H1 (cell line): ENCODE results near the gene NCAPD3. TPM values are rescaled to one million over a fixed set of nuclear protein-coding genes. Genes with fewer than 3 reads are reported as not detected.

Source experiments
- CTCF ChIA-PET: fragments of 300-600 bp; sonication (Branson Sonifier 250); formaldehyde crosslinking; loops from one replicate; lab custom pipeline; 2021; ENCODE audit not compliant: partially characterized antibody; lab: Charles Lee
- POLR2A ChIA-PET: fragments of 300-600 bp; sonication (Branson Sonifier 250); formaldehyde crosslinking; loops from one replicate; lab custom pipeline; 2021; ENCODE audit warnings: inconsistent platforms; ENCODE audit not compliant: partially characterized antibody; lab: Charles Lee
- DNase-seq, 2 experiments: peaks; one replicate each; pipeline versions ENCODE4 v3.0.0 to v3.0.0-alpha.2; 2010 to 2022; ENCODE audit warnings: low spot score in 2 of 2, low read depth in 1 of 2, mixed read lengths in 1 of 2
- FAIRE-seq: peaks from 2 replicates; lab custom pipeline; 2011; peaks lifted over from hg19 to GRCh38; lab: Jason Lieb, UNC
- H2AFZ ChIP-seq: 2 replicates; pipeline ENCODE4 v1.8.1; 2012; ENCODE audit warnings: low read length, inconsistent platforms
- H2AK5ac ChIP-seq: 2 replicates; pipeline ENCODE4 v1.6.1; 2013; ENCODE audit warnings: low read depth, low read length
- H2BK120ac ChIP-seq: replicated peaks from 2 replicates; pipeline ENCODE3; 2013; ENCODE audit warnings: low read depth, low read length, inconsistent platforms
- H2BK12ac ChIP-seq: 2 replicates; pipeline ENCODE4 v1.6.1; 2013; ENCODE audit warnings: low read depth, low read length
- H2BK15ac ChIP-seq: 2 replicates; pipeline ENCODE4 v1.6.1; 2013; ENCODE audit warnings: low read length
- H2BK20ac ChIP-seq: 2 replicates; pipeline ENCODE4 v1.6.1; 2013; ENCODE audit warnings: low read length
- H2BK5ac ChIP-seq: 2 replicates; pipeline ENCODE4 v1.6.1; 2013; ENCODE audit warnings: low read depth, low read length
- H3K14ac ChIP-seq: 2 replicates; pipeline ENCODE4 v1.6.1; 2013; ENCODE audit warnings: inconsistent platforms; ENCODE audit not compliant: insufficient read length
- H3K18ac ChIP-seq: 2 replicates; pipeline ENCODE4 v1.6.1; 2013; ENCODE audit warnings: low read length; ENCODE audit errors: extremely low read depth
- H3K23ac ChIP-seq: 2 replicates; pipeline ENCODE4 v1.6.1; 2013; ENCODE audit warnings: inconsistent platforms; ENCODE audit not compliant: insufficient read length
- H3K23me2 ChIP-seq: 2 replicates; pipeline ENCODE4 v1.6.1; 2013; ENCODE audit warnings: low read depth, low read length
- H3K27ac ChIP-seq: 2 replicates; pipeline ENCODE4 v1.6.1; 2011; ENCODE audit warnings: low read depth, low read length, inconsistent platforms
- H3K27me3 ChIP-seq, 4 experiments: replicated peaks in 1 of 4; 1 replicate in 1 of 4; 2 replicates in 3 of 4; pipeline versions ENCODE4 v1.6.1 to v1.8.1; 2011 to 2013; ENCODE audit warnings: low read length in 3 of 4, mild to moderate bottlenecking in 3 of 4, inconsistent platforms in 2 of 4, mixed read lengths in 2 of 4, moderate library complexity in 1 of 4; ENCODE audit not compliant: control insufficient read depth in 3 of 4, insufficient read depth in 3 of 4; ENCODE audit errors: extremely low read depth in 1 of 4
- H3K36me3 ChIP-seq, 4 experiments: 2 replicates each; pipeline versions ENCODE4 v1.6.1 to v1.8.1; 2011 to 2013; ENCODE audit warnings: mild to moderate bottlenecking in 4 of 4, low read length in 3 of 4, moderate library complexity in 2 of 4, control low read depth in 1 of 4, inconsistent platforms in 1 of 4; ENCODE audit not compliant: insufficient read depth in 4 of 4, control insufficient read depth in 2 of 4
- H3K4ac ChIP-seq: replicated peaks from 2 replicates; pipeline ENCODE3; 2013; ENCODE audit warnings: low read length, low read depth, mixed read lengths, inconsistent platforms; ENCODE audit not compliant: insufficient read length
- H3K4me1 ChIP-seq, 4 experiments: replicated peaks in 1 of 4; 1 replicate in 1 of 4; 2 replicates in 3 of 4; pipeline versions ENCODE4 v1.6.1 to v1.8.1; 2011 to 2013; ENCODE audit warnings: low read length in 3 of 4, inconsistent platforms in 2 of 4, mixed read lengths in 1 of 4; ENCODE audit not compliant: insufficient read depth in 4 of 4, control insufficient read depth in 3 of 4
- H3K4me2 ChIP-seq, 2 experiments: 2 replicates each; pipeline versions ENCODE4 v1.6.1 to v1.8.1; 2011 to 2013; ENCODE audit warnings: low read depth in 2 of 2, low read length in 2 of 2, control low read depth in 1 of 2, inconsistent platforms in 1 of 2, mild to moderate bottlenecking in 1 of 2; ENCODE audit not compliant: insufficient read depth in 1 of 2
- H3K4me3 ChIP-seq, 4 experiments: fragments of 200-600, 300-600 bp in 1 of 4; sonication (generic), shearing (Covaris generic), sonication (Bioruptor Twin) in 1 of 4; 2 replicates each; pipeline versions ENCODE4 v1.5.1 to v1.8.1; 2011 to 2016; ENCODE audit warnings: low read length in 4 of 4, low read depth in 3 of 4, control low read depth in 2 of 4, inconsistent platforms in 2 of 4, mild to moderate bottlenecking in 2 of 4, mixed read lengths in 1 of 4, moderate library complexity in 1 of 4; ENCODE audit not compliant: insufficient read depth in 2 of 4; ENCODE audit errors: extremely low read depth in 1 of 4
- H3K56ac ChIP-seq: replicated peaks from 2 replicates; pipeline ENCODE3; 2013; ENCODE audit warnings: low read depth, mild to moderate bottlenecking, mixed read lengths, low read length, inconsistent platforms; ENCODE audit not compliant: insufficient read length
- H3K79me1 ChIP-seq: 2 replicates; pipeline ENCODE4 v1.6.1; 2013; ENCODE audit warnings: low read depth, low read length, control low read depth
- H3K79me2 ChIP-seq, 2 experiments: 2 replicates each; pipeline versions ENCODE4 v1.6.1 to v1.8.1; 2012 to 2013; ENCODE audit warnings: low read length in 2 of 2, mild to moderate bottlenecking in 2 of 2, inconsistent platforms in 1 of 2; ENCODE audit not compliant: insufficient read depth in 2 of 2, control insufficient read depth in 1 of 2
- H3K9ac ChIP-seq, 4 experiments: replicated peaks in 1 of 4; 1 replicate in 1 of 4; 2 replicates in 3 of 4; pipeline versions ENCODE4 v1.6.1 to v1.8.1; 2011 to 2013; ENCODE audit warnings: low read depth in 3 of 4, low read length in 3 of 4, control low read depth in 2 of 4, mild to moderate bottlenecking in 2 of 4, moderate library complexity in 2 of 4, inconsistent platforms in 1 of 4; ENCODE audit errors: extremely low read depth in 1 of 4
- H3K9me3 ChIP-seq, 2 experiments: 2 replicates each; pipeline versions ENCODE4 v1.6.1 to v1.8.1; 2012 to 2013; ENCODE audit warnings: mild to moderate bottlenecking in 2 of 2, moderate library complexity in 2 of 2, control low read depth in 1 of 2, inconsistent platforms in 1 of 2, low read depth in 1 of 2, low read length in 1 of 2, mixed read lengths in 1 of 2; ENCODE audit not compliant: insufficient read depth in 2 of 2
- H4K20me1 ChIP-seq, 2 experiments: replicated peaks in 1 of 2; 2 replicates each; pipeline versions ENCODE3 to v1.8.1; 2011 to 2013; ENCODE audit warnings: inconsistent platforms in 2 of 2, low read length in 2 of 2, mild to moderate bottlenecking in 1 of 2; ENCODE audit not compliant: insufficient read depth in 2 of 2, control insufficient read depth in 1 of 2
- H4K5ac ChIP-seq: 2 replicates; pipeline ENCODE4 v1.6.1; 2013; ENCODE audit warnings: low read length, low read depth, mixed read lengths, inconsistent platforms; ENCODE audit not compliant: insufficient read length
- H4K8ac ChIP-seq: 2 replicates; pipeline ENCODE4 v1.8.0; 2013; ENCODE audit warnings: mild to moderate bottlenecking, moderate library complexity, low read length, inconsistent platforms; ENCODE audit not compliant: insufficient read depth; ENCODE audit errors: extremely low read depth
- H4K91ac ChIP-seq: replicated peaks from 2 replicates; pipeline ENCODE3; 2013; ENCODE audit warnings: low read length, mixed read lengths, inconsistent platforms; ENCODE audit not compliant: insufficient read length
- BCL11A ChIP-seq, 2 experiments: IDR thresholded peaks; one replicate each; pipeline ENCODE4 v1.6.1; 2011; ENCODE audit warnings: low read depth in 2 of 2, low read length in 2 of 2, mild to moderate bottlenecking in 2 of 2
- CHD2 ChIP-seq: IDR thresholded peaks from 2 replicates; pipeline ENCODE4 v1.6.1; 2012; ENCODE audit warnings: low read length, improper control_type of control experiment
- GABPA ChIP-seq: IDR thresholded peaks from 2 replicates; pipeline ENCODE4 v1.6.1; 2011; ENCODE audit warnings: mild to moderate bottlenecking, low read length, moderate library complexity, borderline replicate concordance; ENCODE audit not compliant: insufficient read depth
- JUND ChIP-seq: IDR thresholded peaks from 2 replicates; pipeline ENCODE4 v1.6.1; 2011; ENCODE audit warnings: mild to moderate bottlenecking, improper control_type of control experiment, low read length
- KDM4A ChIP-seq: IDR thresholded peaks from one replicate; pipeline ENCODE4 v1.7.1; 2012; ENCODE audit warnings: low read depth, mild to moderate bottlenecking, moderate library complexity, low read length, inconsistent platforms; ENCODE audit not compliant: severe bottlenecking
- KDM5A ChIP-seq: fragments of 200-600 bp; IDR thresholded peaks from 2 replicates; pipeline ENCODE4 v1.7.1; 2012; ENCODE audit warnings: mild to moderate bottlenecking, low read length, inconsistent platforms, mixed read lengths
- NRF1 ChIP-seq: IDR thresholded peaks from 2 replicates; pipeline ENCODE4 v1.6.1; 2011; ENCODE audit warnings: mild to moderate bottlenecking, low read depth, low read length, improper control_type of control experiment
- PHF8 ChIP-seq: fragments of 200-600 bp; sonication (generic); conservative IDR thresholded peaks from 2 replicates; pipeline ENCODE4 v1.7.1; 2012; ENCODE audit warnings: low read depth, mild to moderate bottlenecking, inconsistent platforms, low read length, moderate library complexity
- POLR2AphosphoS5 ChIP-seq: IDR thresholded peaks from 2 replicates; pipeline ENCODE4 v1.6.1; 2011; ENCODE audit warnings: low read depth, low read length
- TBP ChIP-seq: IDR thresholded peaks from 2 replicates; pipeline ENCODE4 v1.6.1; 2011; ENCODE audit warnings: low read depth, low read length, improper control_type of control experiment
- WGBS, 2 experiments: shearing (Covaris generic) in 1 of 2; methylation state at CpG; one replicate each; pipeline versions ENCODE4 v1.1.6 to v1.1.7; 2013 to 2015; ENCODE audit warnings: low lambda C conversion rate in 2 of 2, mixed read lengths in 2 of 2, inconsistent platforms in 1 of 2, low coverage in 1 of 2, missing lambda C conversion rate in 1 of 2; ENCODE audit not compliant: insufficient replicate concordance in 2 of 2, insufficient coverage in 1 of 2, insufficient read length in 1 of 2; ENCODE audit errors: extremely low coverage in 1 of 2, missing lambda C conversion rate in 1 of 2; 5-methylcytosine and 5-hydroxymethylcytosine counted together
- polyA plus RNA-seq, 7 experiments: library from polyadenylated mRNA; depleted of rRNA in 3 of 7; stranded (reverse) in 5 of 7; unstranded in 2 of 7; fragments of >200 nt in 5 of 7; fragments of 200-250 nt in 2 of 7; gene quantifications; 1 replicate in 5 of 7; 2 replicates in 1 of 7; 4 replicates in 1 of 7; pipeline versions ENCODE4 v1.2.1 to v1.2.3, GENCODE V29; 2011 to 2013; ENCODE audit warnings: missing spikeins in 2 of 7, mixed read lengths in 2 of 7
- total RNA-seq: library from RNA; stranded (reverse); fragmentation: NEBNext Ultra II Directional; extraction: Animal tissue kit (Norgen Biotek cat#: 25700); gene quantifications from 2 replicates; pipeline ENCODE4 v1.2.1, GENCODE V29; 2021

The NCAPD3 gene
- total and polyA plus RNA-seq, 2 of the 8 experiments (the other 6 are each of a cell fraction or from before 2014, with no cell fraction given) = 26.5 to 55.2 TPM

DNA sequence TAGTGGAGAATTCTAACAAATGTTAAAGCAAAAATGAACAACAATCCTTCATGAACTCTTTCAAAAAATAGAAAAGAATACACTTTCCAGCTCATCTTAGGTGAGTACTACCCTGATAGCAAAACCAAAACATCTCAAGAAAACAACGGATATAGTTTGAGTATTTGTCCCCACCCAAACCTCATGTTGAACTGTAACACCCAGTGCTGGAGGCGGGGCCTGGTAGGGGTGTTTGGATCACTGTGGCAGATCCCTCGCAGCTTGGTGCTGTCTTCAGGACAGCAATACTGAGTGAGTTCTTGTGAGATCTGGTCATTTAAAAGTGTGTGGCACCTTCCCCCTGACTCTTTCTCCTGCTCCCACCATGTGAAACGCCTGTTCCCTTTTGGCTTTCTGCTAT, 27.0 kb downstream of the NCAPD3 start:
- Histone ChIP-seq H4K20me1 (no peaks in the 10 kb centered on the region), H3K9me3 (no peaks in the 10 kb centered on the region), H3K4ac (no peak overlapping the region), H3K27me3 (no peaks in the 10 kb centered on the region), H3K4me3 (no peak overlapping the region), H2BK120ac (no peak overlapping the region), H3K56ac (no peak overlapping the region), H3K23me2 (no peaks in the 10 kb centered on the region), H3K9ac (no peak overlapping the region), H2AFZ (no peak overlapping the region), H3K36me3 (peaks cover 5 to 59% (median 26%) of the 10 kb centered on the region in 4 experiments), H3K79me2 (no peaks in the 10 kb centered on the region), H2BK5ac (no peak overlapping the region), H2BK20ac (no peak overlapping the region), H4K91ac (no peak overlapping the region), H3K27ac (no peak overlapping the region), H3K79me1 (no peaks in the 10 kb centered on the region), H4K8ac (no peak overlapping the region), H3K23ac (no peak overlapping the region), H3K14ac (no peak overlapping the region), H3K18ac (no peak overlapping the region), H2AK5ac (no peak overlapping the region), H2BK12ac (no peak overlapping the region), H3K4me1 (no peaks in the 10 kb centered on the region), H2BK15ac (no peak overlapping the region), H4K5ac (no peak overlapping the region), H3K4me2 (no peak overlapping the region)
- FAIRE-seq = no peak
- DNase-seq = no peak
- 87% methylated on average over 4 of the region's 4 CpGs; no CpG with 5 or more reads in 1 of the 2 experiments for WGBS, 2 experiments
- ChIA-PET POLR2A (interaction anchor here (0.7 to 1.3 kb wide), 2 partner anchors 10 to 13 kb away, joined by 3 read pairs; no protein-coding TSS in a partner anchor), CTCF (interaction anchor here (1.5 kb wide), 1 partner anchor 10 kb away, joined by 4 read pairs; no protein-coding TSS in a partner anchor)
- TF ChIP-seq NRF1 (no peak), POLR2AphosphoS5 (no peak), PHF8 (no peak), KDM5A (no peak), JUND (no peak), BCL11A (IDR thresholded peaks at IDR 0.05; ENCODE audit: low read depth in 2 of 2, low read length in 2 of 2) (no peak), KDM4A (no peak), TBP (no peak), CHD2 (no peak), GABPA (no peak)
